Colonic mucosa (tissue), 4 donors: ENCODE data around the gene LLPH. TPM values are rescaled to one million over a fixed set of nuclear protein-coding genes. Genes with fewer than 3 reads are reported as not detected.

Experiments
- DNase-seq: peaks from one replicate; pipeline ENCODE4 v3.0.0-alpha.2; 2020
- H3K27ac ChIP-seq: fragments of 200-600 bp; one replicate; pipeline ENCODE4 v1.8.0; 2021
- H3K27me3 ChIP-seq: fragments of 200-600 bp; one replicate; pipeline ENCODE4 v1.8.0; 2021
- H3K36me3 ChIP-seq: fragments of 200-600 bp; one replicate; pipeline ENCODE4 v1.8.0; 2021
- H3K4me1 ChIP-seq: fragments of 200-600 bp; one replicate; pipeline ENCODE4 v1.8.0; 2021; ENCODE audit warnings: mild to moderate bottlenecking
- H3K4me3 ChIP-seq: fragments of 200-600 bp; one replicate; pipeline ENCODE4 v1.8.0; 2021
- H3K9ac ChIP-seq, 2 donors: one replicate each; pipeline ENCODE4 v1.7.0; 2013; ENCODE audit warnings: control low read depth in 2 of 2, low read depth in 2 of 2, low read length in 2 of 2
- H3K9me3 ChIP-seq: fragments of 200-600 bp; one replicate; pipeline ENCODE4 v1.8.0; 2021
- CTCF ChIP-seq: fragments of 200-600 bp; IDR thresholded peaks from one replicate; pipeline ENCODE4 v1.8.0; 2022; ENCODE audit warnings: antibody characterized with exemption, mild to moderate bottlenecking
- intact Hi-C: fragments of 100-400 bp; cut with DNase I; formaldehyde crosslinking; loops from one replicate; pipeline ENCODE4 v1.14.1; 2022
- total RNA-seq, 2 donors: library from RNA; stranded (reverse); fragmentation: NEBNext Ultra II Directional in 1 of 2; extraction: Animal tissue kit (Norgen Biotek cat#: 25700) in 1 of 2; gene quantifications; one replicate each; pipeline ENCODE4 v1.2.1, GENCODE V29; 2021
- donor health status: healthy.
- donor health status: DM: no; HTN: no; CAD: no.
- donor health status: DM: no; HTN: no; CAD: no.

LLPH gene
- total RNA-seq, 2 donors from 2014 or later: 21.0 to 28.5 TPM

GRCh38 chr12:66162701-66163100 is 32.2 kb upstream of the LLPH start:
- Histone ChIP-seq H3K27me3 (no peaks in the 10 kb centered on the region), H3K27ac (no peak overlapping the region), H3K9ac (no peak overlapping the region), H3K4me1 (no peaks in the 10 kb centered on the region), H3K36me3 (no peaks in the 10 kb centered on the region), H3K9me3 (no peaks in the 10 kb centered on the region), H3K4me3 (no peak overlapping the region)
- intact Hi-C loops: no loop called here
- no peak for TF ChIP-seq CTCF
- no peak for DNase-seq

- H3K27ac ChIP-seq: no peak overlapping the region
- H3K27me3 ChIP-seq: no peaks in the 10 kb centered on the region
- H3K36me3 ChIP-seq: no peaks in the 10 kb centered on the region
- no peak overlapping the region for H3K4me3 ChIP-seq
- TF ChIP-seq CTCF: no peak
- H3K4me1 ChIP-seq: no peaks in the 10 kb centered on the region
- no peak for DNase-seq
- intact Hi-C loops: no loop called here
- H3K9me3 ChIP-seq: no peaks in the 10 kb centered on the region
- H3K9ac ChIP-seq: no peak overlapping the region
Measured at GRCh38 chr12:66160704-66161103, 30.2 kb upstream of the LLPH start.

GRCh38 chr12:66159123-66159522 is 28.6 kb upstream of the LLPH start:
- Histone ChIP-seq H3K36me3 (no peaks in the 10 kb centered on the region), H3K9ac (no peak overlapping the region), H3K27ac (peak overlapping the region; percentile 66), H3K27me3 (no peaks in the 10 kb centered on the region), H3K4me3 (no peak overlapping the region), H3K4me1 (no peaks in the 10 kb centered on the region), H3K9me3 (no peaks in the 10 kb centered on the region)
- intact Hi-C loops: no loop called here
- no peak for TF ChIP-seq CTCF
- no peak for DNase-seq

- DNase-seq: peak; percentile 58
- TF ChIP-seq CTCF: no peak
- H3K27ac ChIP-seq: peak overlapping the region; percentile 57
Measured at GRCh38 chr12:66156654-66157053, 26.1 kb upstream of the LLPH start.

GRCh38 chr12:66154776-66155175 is 24.2 kb upstream of the LLPH start:
- no peak for DNase-seq
- no peaks in the 10 kb centered on the region for H3K4me1 ChIP-seq
- TF ChIP-seq CTCF: no peak

More at GRCh38 chr12:66156654-66157053, 26.1 kb upstream of the LLPH start:
- intact Hi-C loops: no loop called here
- H3K36me3 ChIP-seq: no peaks in the 10 kb centered on the region
- no peaks in the 10 kb centered on the region for H3K9me3 ChIP-seq
- H3K4me3 ChIP-seq: no peak overlapping the region
- H3K4me1 ChIP-seq: no peaks in the 10 kb centered on the region
- no peaks in the 10 kb centered on the region for H3K27me3 ChIP-seq
- H3K9ac ChIP-seq: no peak overlapping the region

GRCh38 chr12:66152732-66153131 is 22.2 kb upstream of the LLPH start:
- Histone ChIP-seq H3K4me1 (no peaks in the 10 kb centered on the region), H3K4me3 (no peak overlapping the region), H3K9me3 (no peaks in the 10 kb centered on the region), H3K36me3 (no peaks in the 10 kb centered on the region), H3K27ac (no peak overlapping the region), H3K27me3 (no peaks in the 10 kb centered on the region), H3K9ac (no peak overlapping the region)
- TF ChIP-seq CTCF: no peak
- intact Hi-C loops: no loop called here
- no peak for DNase-seq

More at GRCh38 chr12:66154776-66155175, 24.2 kb upstream of the LLPH start:
- Histone ChIP-seq H3K9me3 (no peaks in the 10 kb centered on the region), H3K36me3 (no peaks in the 10 kb centered on the region), H3K4me3 (no peak overlapping the region), H3K9ac (no peak overlapping the region), H3K27me3 (no peaks in the 10 kb centered on the region), H3K27ac (no peak overlapping the region)
- intact Hi-C loops: no loop called here
